K562 treated with DMSO at 1 percent for 48 hours (cell line): ENCODE measurements around the gene GLRA3. TPM values are rescaled to one million over a fixed set of nuclear protein-coding genes. Genes with fewer than 3 reads are reported as not detected.

Experiments
- total RNA-seq: library from RNA; unstranded; fragments of 300-600 nt; gene quantifications from 2 replicates; pipeline ENCODE4 v1.2.3, GENCODE V29; 2022; ENCODE audit warnings: low replicate concordance; ENCODE audit errors: extremely low read depth

The GLRA3 gene
- not detected in 2 replicates for total RNA-seq

GRCh38 chr4:174828845-174829701 lies at the start of gene GLRA3:
Gene GLRA3 (minus strand): TSS chr4:174829247. CDS start chr4:174828811, 436 bp downstream.

Other genes starting within 250 kb of the GLRA3 start
- gene ADAM29, start 89.1 kb upstream of the GLRA3 start, total RNA-seq = not detected in 2 replicates